Measurements from ENCODE around the gene BMPR2. TPM values are rescaled to one million over a fixed set of nuclear protein-coding genes. Genes with fewer than 3 reads are reported as not detected.
"Not testable (repeated sequence)": the region's sequence is repeated elsewhere in the genome, so short reads cannot be mapped to it uniquely, and the experiment has no call there.

Gene BMPR2
- total RNA-seq, 1 experiment from 2014 or later = 11.9 TPM

GRCh38 chr2:202444000-202444399 lies 67.9 kb downstream of the BMPR2 start:
- no peak for DNase-seq (ENCODE audit: extremely low read depth, low read depth)

DNA sequence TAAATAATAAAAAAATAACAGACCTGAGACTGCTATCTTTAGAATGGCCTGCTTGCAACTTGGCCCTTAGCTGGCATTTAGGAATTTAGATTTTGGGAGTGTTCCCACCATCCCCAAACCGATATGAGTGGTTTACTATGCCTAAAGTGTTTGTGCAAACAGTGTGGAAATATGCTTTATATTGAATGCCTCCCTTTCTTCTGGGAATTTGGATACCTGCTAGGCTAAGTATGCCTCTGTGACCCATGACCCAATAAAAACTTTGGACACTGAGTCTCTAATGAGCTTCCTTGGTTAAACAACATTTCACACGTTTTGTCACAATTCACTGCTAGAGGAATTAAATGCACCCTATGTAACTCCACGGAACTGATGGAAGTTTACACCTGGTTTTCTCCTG lies 73.2 kb downstream of the BMPR2 start:
- DNase-seq (ENCODE audit: extremely low read depth, low read depth) = no peak

DNA sequence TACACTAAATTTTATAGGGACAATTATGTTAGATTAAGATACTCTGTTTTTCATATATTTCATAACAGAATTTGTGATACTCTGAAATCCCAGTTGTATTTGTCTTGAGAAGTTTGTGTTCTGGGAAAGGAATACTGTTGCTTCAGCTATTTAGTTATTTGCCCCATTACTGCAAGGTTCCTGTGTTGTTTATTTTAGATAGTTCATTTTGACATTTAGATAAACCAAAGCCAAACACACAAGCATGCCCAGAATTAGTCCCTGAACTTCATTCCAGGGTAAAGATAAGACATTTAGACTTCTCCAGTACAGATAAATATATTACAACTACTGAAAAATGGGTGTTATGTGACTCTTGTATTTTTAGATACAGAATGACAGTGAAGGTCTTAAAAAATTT lies 74.7 kb downstream of the BMPR2 start:
- DNase-seq (ENCODE audit: extremely low read depth, low read depth) = no peak

DNA sequence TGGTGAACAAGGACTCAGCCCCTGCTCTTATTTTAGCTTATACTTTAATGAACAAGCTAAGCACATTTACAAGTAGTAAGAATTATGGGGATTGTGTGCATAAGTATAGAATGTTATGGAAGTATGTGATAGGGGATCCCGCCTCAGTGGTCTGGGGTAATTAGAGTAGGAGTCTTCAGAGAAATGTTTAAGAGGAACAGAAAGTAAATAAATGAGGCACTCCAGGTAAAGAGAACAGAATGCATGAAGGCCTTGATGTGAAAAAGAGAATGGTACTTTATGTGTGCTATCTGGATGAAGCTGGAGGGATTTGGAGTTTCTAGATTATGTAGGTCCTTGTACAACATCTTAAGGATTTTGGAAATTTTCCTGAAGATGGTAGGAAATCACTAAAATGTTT lies 76.6 kb downstream of the BMPR2 start:
- DNase-seq (ENCODE audit: extremely low read depth, low read depth) = no peak

GRCh38 chr2:202454536-202454935 lies 78.4 kb downstream of the BMPR2 start:
- no peak for DNase-seq (ENCODE audit: extremely low read depth, low read depth)

- DNase-seq (ENCODE audit: extremely low read depth, low read depth) = no peak
These were observed 79.0 kb downstream of the BMPR2 start for GRCh38 chr2:202455114-202455513.

DNA sequence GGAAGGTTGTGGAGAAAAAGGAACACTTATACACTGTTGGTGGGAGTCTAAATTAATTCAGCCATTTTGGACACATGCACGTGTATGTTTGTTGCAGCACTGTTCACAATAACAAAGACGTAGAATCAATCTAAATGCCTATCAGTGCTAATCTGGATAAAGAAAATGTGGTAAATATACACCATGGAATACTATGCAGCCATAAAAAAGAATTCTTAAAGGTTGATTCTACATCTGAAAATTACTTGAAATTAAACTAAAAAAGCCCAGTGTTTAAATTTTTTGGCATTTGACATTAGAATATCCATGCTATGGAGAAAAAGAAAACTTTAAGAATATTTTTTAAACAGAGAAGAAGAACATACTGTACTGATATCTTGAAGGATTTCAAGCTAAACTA lies 84.0 kb downstream of the BMPR2 start:
- DNase-seq (ENCODE audit: extremely low read depth, low read depth) = no peak

GRCh38 chr2:202479090-202479489 lies 103.0 kb downstream of the BMPR2 start:
- no peak for DNase-seq (ENCODE audit: extremely low read depth, low read depth)

DNA sequence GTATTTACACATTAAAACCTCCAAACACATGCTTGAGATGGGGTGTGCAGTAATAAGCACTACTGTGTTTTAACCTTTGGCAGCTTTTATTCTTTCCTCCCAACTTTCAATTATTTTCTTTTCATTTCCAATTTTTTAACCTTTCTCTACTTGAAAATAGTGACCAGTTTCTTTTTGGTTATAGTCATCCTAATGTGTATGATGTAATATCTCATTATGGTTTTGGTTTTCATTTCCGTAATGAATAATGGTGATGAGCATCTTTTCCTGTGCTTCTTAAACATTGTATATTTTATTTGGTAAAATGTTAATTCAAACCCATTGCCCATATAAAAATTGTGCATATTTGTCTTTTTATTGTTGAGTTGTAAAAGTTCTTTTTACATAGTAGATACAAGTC lies 103.5 kb downstream of the BMPR2 start:
- DNase-seq (ENCODE audit: extremely low read depth, low read depth) = no peak

DNA sequence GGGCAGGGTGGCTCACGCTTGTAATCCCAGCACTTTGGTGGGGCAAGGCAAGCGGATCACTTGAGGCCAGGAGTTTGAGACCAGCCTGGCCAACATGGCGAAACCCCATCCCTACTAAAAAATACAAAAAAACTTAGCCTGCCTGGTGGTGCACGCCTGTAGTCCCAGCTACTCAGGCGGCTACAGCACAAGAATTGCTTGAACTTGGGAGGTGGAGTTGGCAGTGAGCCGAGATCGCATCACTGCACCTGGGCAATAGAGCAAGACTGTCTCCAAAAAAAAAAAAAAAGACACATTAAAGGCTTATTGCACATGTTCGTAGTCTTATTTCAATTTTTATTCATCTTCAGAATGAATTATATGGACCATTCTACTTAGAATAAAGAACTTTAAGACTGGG lies 110.2 kb downstream of the BMPR2 start:
- no peak for DNase-seq (ENCODE audit: extremely low read depth, low read depth)

DNA sequence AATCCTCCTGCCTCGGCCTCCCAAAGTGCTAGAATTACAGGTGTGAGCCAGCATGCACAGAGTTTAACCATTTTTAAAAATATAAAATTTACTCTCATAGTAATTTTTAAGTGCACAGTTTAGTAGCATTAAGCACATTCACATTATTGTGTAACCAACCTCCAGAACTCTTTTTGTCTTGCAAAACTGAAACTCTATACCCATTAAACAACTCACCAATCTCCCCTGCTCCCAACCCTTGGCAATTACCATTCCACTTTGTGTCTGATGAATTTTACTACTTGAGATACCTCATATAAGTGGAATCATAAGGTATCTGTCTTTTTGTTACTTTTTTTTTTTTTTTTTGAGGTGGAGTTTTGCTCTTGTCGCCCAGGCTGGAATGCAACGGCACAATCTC lies 112.5 kb downstream of the BMPR2 start:
- no peak for DNase-seq (ENCODE audit: extremely low read depth, low read depth)

DNA sequence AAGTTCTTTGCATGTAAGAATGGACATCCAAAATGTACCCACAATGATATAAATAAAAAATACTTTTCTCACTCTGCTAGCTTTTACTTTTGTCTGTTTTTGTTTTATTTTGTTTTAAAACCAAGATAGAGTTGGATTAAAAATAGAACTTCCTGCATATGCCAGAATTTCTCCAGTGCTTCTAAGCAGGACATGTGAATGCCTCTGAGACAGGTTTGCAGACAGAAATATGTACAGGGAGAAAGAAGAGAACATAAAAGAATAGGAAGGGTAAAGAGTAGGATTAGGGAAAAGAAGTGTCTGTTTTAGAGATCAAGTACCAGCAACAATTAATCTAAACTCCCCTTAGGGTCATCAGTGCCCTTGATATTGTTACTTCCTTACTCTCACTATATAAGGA lies 114.4 kb downstream of the BMPR2 start:
- DNase-seq (ENCODE audit: extremely low read depth, low read depth) = no peak

- DNase-seq (ENCODE audit: extremely low read depth, low read depth) = no peak
These were observed 115.4 kb downstream of the BMPR2 start for GRCh38 chr2:202491514-202491913.

DNA sequence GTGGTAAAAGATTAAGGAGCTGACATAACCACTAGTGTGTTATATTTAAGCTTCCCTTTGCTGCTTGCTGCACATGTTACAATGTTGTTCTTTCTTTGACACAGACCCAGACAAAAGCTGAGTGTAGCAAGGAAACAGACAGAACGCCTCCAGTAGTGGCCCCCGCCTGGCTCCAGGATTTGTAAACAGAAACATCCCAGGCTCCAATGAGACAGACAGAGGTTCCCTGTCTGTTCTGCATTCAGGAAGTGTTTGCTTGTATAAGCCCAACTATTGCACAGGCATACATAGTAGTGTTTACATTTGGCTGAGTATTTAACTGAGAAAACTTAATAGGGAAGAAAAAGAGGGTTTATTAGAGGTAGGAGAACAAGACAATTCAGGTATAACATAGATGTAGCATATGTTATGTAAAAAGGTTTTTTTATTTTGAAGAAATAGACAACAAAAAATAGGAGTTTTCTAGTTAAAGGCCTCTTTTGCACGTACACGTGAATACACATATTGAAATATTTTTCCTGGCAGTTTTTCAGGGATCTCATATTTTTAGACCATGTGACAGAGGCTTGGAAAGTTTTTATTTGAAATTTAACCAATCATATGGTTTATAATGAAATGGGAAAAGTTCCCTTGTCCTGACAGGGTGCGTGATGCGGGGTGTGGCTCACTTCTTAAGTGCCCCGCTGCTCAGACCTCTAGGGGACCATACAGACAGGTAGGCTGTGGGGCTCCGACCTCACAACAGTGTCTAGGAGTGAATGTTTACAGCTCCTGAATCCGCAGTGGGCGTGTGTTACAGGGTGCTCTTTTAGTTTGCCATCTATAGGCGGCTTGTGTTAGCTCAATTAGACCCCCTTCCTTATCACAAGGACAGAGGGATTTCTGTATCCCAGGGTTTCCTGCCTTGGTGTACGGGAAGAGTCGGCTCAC lies 118.4 kb downstream of the BMPR2 start:
- peak; percentile 33 for DNase-seq (ENCODE audit: extremely low read depth, low read depth)

DNA sequence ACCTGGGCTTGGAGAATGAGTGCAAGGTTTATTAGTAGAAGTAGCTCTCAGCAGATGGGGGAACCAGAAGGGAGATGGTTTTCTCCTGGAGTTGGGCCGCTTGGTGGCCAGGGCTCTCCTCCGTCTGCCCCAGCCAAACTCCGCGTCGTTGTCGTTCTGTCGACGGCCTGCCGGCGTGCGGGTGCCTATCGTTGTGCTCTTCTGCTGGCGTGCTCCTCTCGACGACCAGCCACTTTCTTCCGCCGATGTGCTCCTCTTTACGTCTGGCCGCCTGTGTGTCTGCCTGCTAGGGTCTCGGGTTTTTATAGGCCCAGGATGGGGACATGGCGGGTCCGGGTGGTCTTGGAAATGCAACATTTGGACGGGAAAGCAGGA lies 119.1 kb downstream of the BMPR2 start:
- no peak for DNase-seq (ENCODE audit: extremely low read depth, low read depth)

DNA sequence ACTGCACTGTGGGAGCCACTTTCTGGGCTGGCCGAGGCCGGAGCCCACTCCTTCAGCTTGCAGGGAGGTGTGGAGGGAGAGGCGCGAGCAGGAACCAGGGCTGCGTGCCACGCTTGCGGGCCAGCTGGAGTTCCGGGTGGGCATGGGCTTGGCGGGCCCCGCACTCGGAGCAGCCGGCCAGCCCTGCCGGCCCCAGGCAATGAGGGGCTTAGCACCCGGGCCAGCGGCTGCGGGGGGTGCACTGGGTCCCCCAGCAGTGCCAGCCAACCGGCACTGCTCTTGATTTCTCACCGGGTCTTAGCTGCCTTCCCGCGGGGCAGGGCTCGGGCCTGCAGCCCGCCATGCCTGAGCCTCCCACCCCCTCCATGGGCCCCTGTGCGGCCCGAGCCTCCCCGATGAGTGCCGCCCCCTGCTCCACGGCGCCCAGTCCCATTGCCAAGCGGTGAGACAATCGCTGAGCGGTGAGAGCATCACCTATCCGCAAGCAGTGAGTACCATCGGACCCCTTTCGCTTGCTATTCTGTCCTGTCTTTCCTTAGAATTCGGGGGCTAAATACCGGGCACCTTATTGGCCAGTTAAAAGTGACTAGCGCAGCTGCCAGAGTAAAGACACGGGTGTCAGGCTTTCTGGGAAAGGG lies 120.8 kb downstream of the BMPR2 start:
- DNase-seq (ENCODE audit: extremely low read depth, low read depth) = not testable (repeated sequence)

- not testable (repeated sequence) for DNase-seq (ENCODE audit: extremely low read depth, low read depth)
These were observed 121.3 kb downstream of the BMPR2 start for GRCh38 chr2:202497473-202497866.

DNA sequence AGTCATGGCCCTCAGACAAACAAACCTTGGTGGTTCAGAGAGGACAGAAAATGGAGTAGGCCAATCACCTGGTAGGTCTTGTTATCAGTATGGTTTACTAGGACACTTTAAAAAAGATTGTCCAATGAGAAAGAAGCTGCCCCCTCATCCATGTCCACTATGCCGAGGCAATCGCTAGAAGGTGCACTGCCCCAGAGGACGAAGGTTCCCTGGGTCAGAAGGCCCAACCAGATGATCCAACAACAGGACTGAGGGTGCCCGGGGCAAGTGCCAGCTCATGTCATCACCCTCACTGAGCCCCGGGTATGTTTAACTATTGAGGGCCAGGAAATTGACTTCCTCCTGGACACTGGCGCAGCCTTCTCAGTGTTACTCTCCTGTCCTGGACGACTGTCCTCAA lies 123.7 kb downstream of the BMPR2 start:
- not testable (repeated sequence) for DNase-seq (ENCODE audit: extremely low read depth, low read depth)

GRCh38 chr2:202503276-202503675 lies 127.1 kb downstream of the BMPR2 start:
- DNase-seq (ENCODE audit: extremely low read depth, low read depth) = not testable (repeated sequence)

GRCh38 chr2:202508686-202509085 lies 132.6 kb downstream of the BMPR2 start:
- DNase-seq (ENCODE audit: extremely low read depth, low read depth) = no peak

DNA sequence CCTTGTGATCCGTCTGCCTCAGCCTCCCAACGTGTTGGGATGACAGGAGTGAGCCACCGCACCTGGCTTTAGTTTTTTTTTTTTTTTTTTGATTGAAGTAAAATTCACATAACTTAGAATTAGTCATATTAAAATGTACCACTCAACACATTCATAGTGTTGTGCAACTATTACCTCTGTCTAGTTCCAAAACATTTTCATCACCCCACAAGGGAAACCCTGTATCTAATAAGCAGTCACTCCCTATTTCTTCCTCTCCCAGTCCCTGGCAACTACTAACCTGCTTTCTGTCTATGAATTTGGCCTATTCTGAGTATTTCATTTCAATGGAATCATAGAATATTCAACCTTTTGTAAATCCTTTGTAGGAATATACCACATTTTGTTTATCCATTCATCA lies 134.8 kb downstream of the BMPR2 start:
- no peak for DNase-seq (ENCODE audit: extremely low read depth, low read depth)

- no peak for DNase-seq (ENCODE audit: extremely low read depth, low read depth)
These were observed 136.0 kb downstream of the BMPR2 start for GRCh38 chr2:202512176-202512575.
